ENCODE results near the gene TUBGCP2.
A peak's percentile ranks its signal among the peaks of the same experiment; 100 is the strongest.

TUBGCP2 gene

DNA sequence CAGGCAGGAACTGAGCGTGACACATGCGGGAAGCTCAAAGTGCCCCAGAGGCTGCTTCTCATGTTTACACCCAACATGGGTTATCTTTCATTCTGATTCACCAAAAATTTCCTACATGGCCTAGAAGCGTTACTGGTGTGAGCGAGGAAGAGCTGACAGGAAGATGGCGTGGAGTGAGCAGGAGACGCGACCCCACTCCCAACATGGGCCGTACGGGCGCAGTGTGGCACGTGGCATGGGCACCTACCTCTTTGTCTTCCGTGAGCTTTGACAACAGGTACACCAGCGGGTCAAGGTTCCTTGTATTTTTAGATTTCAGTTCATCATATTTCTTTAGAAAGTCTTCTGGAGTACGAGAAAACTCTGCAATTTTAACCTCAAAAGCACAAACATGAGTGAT lies 8.9 kb downstream of the TUBGCP2 start:
- DNase-seq (ENCODE audit: low read depth) = no peak

DNA sequence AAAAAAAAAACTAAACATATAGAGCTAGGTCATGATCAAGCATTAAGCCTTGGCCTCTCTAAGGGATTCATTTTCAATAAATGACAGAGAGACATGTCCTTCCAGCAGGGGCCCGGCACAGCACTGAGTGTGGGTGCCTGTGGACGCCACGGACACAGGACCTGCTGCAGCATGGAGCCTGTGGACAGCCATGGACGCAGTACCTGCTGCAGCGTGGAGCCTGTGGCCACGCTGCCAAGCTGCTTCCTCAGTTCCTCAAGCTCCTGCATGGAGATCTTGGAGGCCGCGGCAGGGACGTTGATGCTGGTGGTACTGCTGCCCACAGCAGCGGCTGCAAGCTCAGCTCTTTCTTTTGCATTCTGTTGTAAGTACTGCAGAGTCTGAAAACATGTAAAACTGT lies 9.4 kb downstream of the TUBGCP2 start:
- DNase-seq (ENCODE audit: low read depth) = no peak

DNA sequence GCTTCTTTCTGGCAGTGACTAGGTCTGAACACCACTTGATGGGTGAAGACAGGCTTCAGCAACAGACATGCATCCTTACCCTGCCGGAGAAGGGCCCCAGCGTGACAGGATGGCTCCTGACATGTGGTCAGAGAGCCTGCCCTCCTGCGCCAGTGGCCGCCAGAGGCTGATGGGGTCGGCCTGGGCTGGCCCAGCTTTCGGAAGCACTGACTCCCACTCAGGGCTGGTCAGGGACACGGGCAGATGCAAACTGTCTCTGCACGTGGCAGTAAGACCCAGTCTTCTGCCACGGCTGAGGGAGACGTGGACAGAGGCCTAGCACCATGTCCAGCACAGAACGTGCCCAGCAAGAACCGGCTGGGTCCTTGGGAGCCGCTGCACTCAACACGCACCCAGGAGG lies 10.2 kb downstream of the TUBGCP2 start:
- no peak for DNase-seq (ENCODE audit: low read depth)

DNA sequence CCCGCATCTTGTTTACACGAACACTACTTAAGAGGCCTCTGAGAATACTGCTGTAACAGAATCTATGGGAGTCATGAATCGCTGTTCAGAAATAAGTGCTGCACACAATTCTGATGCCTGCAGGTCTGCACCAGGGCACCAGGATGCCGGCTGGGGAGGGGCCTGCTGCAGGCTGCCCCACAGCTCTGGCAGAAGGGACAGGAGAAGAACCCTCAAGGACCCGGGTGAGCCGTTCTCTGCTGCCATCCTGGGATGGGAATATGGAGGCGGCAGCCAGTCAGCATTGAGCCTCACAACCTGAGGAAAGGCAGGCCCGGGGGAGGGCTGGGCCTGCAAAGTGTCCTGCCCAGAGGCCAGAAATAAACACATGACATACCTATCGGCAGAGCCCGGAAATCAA lies 11.2 kb downstream of the TUBGCP2 start:
- DNase-seq (ENCODE audit: low read depth) = no peak

DNA sequence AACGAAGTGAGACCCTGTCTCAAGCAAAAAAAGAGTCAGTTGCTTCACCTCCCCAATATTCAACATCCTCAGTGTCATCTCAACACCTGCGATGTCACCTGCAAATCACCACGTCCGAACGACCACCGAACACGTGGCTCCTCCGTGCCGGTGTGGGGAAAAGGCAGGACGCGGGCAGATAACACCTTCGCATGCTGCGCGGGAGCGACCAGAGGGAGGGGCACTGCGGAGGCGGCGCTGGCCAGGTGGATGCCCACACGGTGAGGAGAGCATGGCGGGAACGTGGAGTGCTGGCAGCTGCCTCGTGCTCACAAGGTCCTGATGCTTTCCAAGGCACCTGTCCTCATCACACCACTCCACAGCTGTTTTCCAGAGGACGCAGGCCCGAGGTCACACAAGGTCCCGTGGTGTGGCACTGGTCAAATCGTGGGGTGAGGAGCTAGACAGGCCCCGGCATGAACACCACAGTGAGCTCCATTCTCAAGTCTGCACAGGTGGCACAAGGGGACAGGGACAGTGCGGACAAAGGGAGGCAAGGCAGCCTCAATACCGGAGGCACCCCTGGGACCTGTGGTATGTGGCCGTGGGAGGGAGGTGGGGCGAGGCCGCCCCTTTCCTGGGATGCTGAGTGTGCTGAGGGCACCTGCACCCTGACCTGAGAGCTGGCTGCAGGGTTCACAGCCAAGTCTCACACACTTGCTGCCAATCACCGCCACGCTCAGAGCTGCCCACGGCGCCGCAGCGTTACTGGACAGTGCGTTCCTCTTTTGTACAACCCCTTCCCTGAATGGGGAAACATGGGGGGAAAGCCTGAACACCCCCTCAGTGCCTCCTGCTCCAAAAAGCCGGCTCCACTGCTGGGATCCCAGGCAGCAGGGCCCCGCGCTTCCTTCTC lies 13.0 kb downstream of the TUBGCP2 start:
- no peak for DNase-seq (ENCODE audit: low read depth)

DNA sequence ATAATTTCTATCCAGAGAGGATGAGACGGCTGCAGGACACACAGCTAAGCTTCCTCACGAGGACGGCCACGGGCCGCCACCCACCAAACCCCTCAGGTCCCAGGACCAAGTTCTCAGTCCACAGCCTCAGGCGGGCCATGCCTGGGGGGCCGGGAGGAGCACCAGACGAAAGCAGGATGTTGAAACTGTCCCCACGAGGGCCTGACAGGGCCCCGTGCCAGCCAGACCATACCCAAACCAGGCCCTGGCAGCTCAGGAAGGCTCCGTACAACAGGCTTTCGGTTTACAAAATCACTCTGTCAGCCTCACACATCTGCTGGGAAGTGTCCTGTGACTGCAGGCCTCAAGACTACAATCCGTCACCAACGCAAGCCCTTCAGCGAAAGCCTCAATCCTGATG lies 14.5 kb downstream of the TUBGCP2 start:
- DNase-seq (ENCODE audit: low read depth) = no peak

DNA sequence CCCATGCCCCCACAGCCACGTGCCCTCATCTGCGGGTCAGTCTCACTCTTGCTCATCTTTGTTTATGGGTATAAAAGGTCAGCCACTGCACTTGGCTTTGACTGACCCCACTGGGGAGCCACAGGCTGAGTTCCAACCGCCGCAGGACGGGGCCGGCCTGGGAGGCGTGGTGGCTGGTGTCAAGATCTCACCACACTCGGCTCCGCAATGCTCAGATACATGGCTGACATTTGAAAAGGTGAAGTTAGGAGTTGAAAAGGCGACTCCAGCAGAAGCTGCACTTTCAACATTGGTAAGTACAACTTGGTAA lies 14.9 kb downstream of the TUBGCP2 start:
- no peak for DNase-seq (ENCODE audit: low read depth)

DNA sequence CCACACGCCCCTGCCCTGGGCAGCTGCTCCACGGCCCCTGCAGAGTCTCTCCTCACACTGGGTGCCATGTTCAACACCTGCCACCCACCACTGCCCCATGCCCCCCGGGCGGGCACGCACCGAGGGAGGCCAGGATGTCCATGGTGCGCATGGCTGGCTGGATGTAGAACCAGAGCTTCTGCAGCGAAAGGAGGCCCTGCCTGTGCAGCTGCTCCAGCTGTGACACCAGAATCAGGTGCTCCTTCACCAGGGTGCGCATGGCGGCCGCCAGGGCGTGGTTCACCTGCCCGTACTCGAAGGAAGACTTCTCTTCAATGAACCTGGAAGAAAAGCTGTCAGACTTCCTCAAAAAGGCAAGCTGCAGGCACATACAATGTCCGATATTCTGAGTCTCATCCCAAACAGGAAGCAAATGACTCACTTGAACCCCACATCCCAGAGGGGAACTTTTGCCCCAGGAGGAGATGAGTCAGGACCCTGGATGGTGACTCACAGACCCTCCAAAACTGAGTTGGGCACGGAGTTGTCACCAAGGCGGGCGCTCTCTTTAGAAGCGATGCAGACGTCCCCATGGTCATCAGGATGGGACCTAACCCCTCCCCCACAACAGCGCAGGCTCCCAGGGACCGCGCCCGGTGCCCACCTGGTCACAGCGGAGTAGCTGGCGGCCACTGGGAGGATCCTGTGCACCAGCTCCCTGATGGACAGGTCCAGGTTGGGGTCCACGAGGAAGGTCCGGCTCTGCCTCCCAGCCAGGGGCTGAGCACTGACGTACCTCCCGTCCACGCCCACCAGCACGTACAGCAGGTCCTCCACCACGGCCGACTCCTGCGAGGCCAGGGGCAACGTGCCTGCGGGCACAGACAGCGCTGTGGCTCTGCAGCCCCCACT lies 15.5 kb downstream of the TUBGCP2 start:
- DNase-seq (ENCODE audit: low read depth) = no peak

DNA sequence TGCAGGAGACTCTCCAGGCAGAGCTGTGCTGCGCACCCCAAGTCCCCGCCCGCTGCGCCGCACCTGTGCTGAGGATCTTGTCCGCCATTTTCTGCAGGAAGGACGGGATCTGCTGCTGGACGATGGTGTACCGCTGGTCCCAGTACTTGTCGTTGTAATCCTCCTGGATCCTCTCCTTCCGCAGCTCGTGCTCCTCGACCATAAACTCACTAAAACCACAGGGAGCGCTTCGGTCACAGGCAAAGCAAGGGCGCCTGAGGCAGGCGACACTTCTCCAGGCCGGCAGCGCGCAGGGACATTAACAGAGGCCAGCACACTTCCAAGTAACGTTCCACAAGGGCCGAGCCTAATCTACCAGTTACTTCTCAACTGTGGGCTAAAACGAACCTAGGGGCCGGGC lies 18.9 kb downstream of the TUBGCP2 start:
- DNase-seq (ENCODE audit: low read depth) = no peak

DNA sequence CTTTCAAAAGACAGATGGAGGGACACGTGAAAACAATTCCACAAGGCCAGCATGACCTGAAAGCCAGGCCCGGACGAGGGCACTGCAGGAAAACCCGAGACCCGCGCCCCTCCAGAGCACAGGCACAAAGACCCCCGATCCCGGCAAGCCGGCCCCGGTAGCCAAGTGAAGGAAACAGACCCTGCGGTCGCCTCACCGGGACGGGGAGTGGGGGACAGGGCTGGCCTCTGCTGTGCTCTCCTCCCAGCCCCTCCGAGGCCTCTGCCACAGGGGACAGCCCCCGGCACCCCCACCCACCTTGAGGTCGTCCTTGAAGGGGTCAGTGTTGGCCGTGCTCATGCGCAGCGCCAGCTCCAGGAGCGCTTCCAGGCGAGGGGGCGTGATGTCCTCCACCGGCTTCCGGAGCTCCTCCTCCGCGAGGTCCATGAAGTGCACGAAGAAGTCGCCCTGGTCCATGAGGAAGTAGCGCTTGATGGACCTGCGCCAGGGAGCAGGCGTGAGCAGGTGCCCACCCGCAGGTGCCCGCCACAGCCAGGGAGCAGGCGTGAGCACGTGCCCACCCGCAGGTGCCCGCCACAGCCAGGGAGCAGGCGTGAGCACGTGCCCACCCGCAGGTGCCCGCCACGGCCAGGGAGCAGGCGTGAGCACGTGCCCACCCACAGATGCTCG lies 20.7 kb downstream of the TUBGCP2 start:
- DNase-seq (ENCODE audit: low read depth) = no peak

DNA sequence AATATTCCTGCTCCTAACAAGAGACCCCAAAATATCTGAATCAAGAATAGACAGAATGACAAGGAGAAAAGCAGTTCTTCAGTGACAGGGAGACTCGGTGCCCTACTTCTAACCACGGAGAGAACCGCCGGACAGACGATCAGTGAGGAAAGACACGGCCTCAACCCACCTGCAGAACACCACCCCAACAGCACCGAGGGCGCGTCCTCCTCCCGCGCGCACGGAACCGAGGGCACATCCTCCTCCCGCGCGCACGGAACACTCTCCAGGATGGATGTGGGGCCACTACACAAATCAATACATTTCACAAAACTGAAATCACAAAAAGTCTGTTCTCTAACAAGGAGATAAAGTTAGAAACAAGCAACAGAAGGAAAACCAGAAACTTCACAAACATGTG lies 22.3 kb downstream of the TUBGCP2 start:
- DNase-seq (ENCODE audit: low read depth) = no peak

DNA sequence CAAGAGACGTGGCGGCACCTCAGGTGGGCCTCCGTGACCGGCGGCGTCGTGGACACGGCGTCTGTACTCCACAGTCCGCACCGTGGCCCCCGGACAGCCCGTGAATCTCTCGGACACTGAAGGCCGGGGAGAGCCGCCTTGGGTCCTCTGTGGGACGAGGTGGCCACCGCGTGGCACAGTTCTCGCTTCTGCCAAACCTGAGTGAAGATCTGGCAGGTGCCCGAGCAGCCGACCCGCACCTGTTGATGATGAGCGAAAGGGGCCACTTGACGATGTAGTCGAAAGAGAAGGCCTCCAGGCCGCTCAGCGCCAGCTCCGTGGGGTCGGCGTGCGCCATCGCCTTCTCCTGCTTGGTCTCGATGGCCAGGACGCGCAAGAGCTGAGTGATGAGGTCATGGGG lies 23.5 kb downstream of the TUBGCP2 start:
- DNase-seq (ENCODE audit: low read depth) = no peak

DNA sequence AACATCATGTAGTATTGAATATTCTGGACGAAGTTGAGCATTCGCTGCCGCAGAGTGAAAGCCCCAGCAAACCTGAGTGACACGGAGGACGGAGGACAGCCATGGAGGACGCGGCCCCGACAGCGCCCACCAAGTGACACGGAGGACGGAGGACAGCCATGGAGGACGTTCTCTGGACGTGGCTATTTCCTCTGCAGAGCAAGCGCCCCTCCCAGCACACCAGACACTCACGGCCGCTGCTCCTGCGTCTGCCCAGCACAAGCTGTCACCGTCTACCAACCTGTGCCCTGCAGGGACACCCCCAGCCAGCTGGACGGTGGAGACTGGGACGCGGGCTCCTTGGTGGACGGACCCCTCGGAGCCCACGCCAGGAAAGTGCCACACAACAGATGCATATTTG lies 24.7 kb downstream of the TUBGCP2 start:
- no peak for DNase-seq (ENCODE audit: low read depth)

DNA sequence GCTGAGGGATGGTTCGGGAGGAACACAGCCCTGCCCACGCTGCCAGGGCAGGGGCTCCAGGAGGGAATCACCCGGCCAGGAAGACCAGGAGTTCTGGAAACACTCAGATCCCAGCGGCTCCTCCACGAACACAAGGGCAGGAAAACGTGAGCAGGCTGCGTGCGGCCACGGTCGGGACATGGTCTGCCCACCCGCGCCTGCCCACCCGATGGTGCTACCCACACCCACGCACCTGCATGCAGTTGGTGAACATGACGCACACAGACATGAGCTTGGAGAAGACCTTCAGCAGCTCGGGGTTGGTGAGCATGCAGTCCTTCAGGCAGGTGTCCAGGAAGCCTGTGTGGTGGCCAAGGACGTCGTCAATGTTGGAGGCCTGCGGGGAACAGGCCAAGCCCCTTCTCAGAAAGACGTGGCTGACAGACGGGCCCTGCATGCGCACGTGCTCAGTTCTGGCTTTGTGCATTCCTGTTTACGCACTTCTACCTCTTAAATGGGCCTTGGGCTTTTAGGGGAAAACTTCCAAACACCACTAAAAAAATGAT lies 25.8 kb downstream of the TUBGCP2 start:
- no peak for DNase-seq (ENCODE audit: low read depth)

DNA sequence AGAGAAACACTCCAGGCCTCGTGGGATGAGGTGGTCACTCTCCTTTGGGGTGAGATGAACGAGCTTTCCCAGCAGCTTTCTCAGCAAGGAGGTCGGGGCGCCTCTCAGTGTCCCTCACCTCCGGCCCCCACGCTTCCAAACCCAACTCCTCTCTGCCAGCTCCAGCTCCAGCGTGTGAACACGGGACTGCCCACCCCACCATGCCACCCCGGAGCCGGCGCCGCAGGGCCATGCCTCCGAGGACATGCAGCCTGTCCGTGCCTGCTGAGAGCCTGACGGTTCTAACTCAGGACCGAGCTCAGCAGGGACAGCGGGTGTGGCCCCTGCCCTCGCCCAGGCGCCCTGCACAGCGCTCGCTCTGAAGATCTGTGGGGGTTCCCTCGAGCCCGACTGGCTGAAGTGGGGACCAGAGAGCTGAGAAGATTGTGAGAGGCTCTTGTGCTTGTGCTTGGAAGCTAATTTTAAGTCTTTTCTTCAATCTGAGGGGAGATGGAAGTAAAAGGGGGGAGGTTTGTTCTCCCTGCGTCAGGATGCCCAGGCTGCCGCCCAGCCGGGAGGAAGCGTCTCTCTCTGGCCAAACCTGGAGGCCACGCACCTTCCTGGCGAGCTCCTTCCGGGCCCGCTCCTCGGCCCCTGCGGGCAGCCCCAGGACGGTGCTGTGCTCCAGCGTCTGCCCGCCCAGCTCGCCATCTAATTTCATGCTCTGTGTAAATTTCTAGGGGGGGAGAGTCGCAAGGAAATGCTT lies 26.9 kb downstream of the TUBGCP2 start:
- DNase-seq (ENCODE audit: low read depth) = no peak

DNA sequence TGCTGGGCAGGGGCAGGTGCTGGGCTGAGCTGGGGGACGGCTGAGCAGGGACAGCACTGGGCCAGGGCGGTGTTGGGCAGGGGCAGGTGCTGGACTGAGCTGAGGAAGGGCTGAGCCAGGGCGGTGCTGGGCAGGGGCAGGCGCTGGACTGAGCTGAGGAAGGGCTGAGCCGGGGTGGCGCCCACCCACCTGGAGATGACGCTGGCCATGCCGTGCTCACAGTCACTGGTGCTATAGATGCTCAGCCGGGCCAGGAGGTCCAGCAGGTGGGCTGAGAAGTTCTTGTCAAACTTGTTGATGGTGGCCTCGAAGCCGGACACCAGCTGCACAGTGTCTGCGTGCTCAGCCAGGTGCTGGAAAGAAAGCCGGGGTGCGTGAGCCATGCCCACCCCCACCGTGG lies 27.6 kb downstream of the TUBGCP2 start:
- no peak for DNase-seq (ENCODE audit: low read depth)

DNA sequence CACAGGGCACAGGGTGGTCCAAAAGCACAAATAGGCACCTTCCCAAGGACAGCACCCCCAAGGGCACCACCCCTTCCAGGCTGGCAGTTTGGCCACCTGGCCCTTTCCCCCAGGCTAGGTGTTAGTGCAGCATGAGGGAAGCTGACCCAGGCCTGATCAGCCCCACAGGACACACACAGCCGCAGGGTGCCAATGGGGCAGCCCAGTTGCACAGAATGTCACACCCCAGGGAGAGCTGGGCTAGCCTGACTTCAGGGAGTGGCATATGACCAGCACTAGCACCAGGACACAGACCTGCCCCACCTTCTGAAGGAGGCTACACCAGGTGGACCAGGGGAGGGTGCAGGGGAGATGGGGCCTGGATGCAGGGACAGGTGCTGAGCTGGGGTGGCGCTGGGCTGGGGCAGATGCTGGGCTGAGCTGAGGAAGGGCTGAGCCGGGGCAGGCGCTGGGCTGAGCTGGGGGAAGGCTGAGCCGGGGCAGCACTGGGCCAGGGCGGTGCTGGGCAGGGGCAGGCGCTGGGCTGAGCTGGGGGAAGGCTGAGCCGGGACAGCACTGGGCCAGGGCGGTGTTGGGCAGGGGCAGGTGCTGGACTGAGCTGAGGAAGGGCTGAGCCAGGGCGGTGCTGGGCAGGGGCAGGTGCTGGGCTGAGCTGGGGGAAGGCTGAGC lies 28.1 kb downstream of the TUBGCP2 start:
- DNase-seq (ENCODE audit: low read depth) = no peak

DNA sequence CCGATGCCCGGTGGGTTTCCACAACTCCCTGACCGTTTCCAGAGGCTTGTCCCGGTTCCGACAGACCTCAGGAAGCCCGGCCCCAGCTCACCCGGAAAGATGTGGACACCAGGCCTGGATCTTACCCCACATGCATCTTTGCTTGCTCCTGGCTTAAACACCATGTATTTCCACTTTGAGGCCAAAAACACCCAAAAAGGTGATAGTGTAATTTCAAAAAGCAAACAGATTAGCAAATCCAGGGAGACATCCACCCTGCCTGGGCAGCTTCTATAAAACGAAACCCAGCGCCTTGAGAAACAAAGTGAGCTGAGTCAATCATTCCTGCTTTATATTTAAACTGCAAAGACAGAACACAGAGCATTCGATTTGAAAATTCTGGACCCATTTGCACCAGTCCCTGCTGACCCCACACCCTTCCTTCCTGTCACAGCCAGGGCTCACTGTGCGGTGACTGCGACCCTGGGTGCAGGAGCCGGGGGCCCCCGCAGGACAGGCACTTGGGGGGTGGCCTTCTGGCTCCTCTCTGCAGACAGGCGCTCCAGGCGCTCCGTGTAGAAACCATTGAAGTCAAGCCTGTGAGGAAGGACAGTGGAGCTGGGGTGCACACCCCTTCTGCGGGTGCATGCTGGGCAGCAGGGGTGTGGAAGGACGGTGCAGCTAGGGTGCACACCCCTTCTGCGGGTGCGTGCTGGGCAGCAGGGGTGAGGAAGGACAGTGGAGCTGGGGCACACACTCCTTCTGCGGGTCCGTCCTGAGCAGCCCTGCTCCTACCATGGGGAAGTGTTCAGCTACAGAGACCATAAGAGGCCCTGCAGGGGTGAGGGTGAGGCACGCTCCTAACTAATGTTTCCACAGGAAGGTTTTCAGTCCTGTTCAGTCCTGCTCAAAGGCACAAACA lies 29.1 kb downstream of the TUBGCP2 start:
- DNase-seq (ENCODE audit: low read depth) = no peak

DNA sequence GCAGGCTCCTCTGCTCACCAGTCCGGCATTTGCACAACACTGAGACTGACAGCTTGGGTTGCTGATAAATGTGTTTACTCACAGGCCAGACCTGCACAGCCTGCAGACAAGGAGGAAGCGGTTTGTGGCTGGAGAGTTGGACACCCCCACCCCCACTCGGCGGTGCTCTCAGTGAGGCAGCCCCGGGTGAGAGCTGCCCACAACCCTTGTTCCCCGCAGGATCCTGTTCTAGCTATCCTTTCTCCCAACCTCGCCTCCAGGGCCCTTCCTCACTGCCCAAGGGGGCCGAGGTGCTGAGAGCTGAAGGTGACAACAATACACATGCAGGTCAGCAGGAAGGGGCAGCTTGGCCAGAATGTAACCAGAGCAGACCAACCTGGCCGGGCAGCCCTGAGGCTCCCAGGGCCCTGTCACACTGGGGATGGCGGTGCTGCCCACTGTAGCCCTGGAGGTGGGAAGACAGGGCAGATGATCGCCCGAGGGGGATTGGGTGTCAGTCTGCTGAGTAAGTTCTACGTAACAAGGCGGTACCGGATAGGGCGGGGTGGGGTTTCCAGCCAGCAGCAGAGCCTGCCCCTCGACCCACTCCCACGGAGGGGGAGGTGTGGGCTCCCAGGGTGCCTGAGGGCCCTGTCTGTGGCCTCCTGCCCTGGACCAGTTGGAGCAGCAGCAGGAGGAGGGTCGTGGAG lies 30.0 kb downstream of the TUBGCP2 start:
- peak; percentile 60 for DNase-seq (ENCODE audit: low read depth)
